GM19452 (cell line): ENCODE results near the gene UMODL1.

ENCODE experiments used
- ATAC-seq: cut with Tn5 transposase; IDR thresholded peaks from one replicate; pipeline ENCODE4 v1.9.1; 2021; ENCODE audit not compliant: unreplicated experiment

Gene UMODL1

DNA sequence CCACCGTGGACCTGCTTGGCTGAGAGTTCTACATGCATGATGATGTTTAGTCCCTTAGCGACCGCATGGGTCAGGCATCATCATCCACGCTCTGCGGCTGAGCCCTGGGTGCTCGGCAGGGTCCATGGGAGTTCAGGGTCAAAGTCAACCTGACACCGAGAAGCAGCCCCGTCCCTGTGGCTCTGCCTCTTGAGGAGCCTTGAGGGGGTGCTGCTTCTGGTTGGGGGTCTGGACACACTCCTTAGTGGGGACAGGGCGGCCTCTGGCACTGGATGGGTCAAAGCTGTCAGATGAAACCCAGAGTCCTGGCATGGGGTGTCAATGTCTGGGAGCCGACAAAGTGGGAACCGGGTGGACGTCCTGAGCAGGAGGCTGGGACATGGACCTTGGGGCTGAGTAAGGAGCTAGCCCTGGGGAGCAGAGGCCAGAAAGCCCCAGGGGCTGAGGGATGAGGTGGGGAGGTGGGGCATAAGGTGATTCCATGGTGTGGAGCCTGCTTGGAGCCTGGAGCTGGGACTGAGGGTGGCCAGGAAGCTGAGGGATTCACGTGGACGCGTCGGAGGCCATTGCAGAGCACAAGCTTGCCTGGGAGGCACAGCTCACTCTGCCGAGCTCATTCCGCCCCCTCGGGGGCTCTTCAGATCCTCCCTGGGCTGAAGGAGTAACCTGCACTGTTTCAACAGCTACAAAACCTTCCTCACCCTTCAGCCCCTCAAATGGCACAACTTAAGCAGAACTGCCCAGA is 53.9 kb downstream of the UMODL1 start:
- ATAC-seq: no peak

DNA sequence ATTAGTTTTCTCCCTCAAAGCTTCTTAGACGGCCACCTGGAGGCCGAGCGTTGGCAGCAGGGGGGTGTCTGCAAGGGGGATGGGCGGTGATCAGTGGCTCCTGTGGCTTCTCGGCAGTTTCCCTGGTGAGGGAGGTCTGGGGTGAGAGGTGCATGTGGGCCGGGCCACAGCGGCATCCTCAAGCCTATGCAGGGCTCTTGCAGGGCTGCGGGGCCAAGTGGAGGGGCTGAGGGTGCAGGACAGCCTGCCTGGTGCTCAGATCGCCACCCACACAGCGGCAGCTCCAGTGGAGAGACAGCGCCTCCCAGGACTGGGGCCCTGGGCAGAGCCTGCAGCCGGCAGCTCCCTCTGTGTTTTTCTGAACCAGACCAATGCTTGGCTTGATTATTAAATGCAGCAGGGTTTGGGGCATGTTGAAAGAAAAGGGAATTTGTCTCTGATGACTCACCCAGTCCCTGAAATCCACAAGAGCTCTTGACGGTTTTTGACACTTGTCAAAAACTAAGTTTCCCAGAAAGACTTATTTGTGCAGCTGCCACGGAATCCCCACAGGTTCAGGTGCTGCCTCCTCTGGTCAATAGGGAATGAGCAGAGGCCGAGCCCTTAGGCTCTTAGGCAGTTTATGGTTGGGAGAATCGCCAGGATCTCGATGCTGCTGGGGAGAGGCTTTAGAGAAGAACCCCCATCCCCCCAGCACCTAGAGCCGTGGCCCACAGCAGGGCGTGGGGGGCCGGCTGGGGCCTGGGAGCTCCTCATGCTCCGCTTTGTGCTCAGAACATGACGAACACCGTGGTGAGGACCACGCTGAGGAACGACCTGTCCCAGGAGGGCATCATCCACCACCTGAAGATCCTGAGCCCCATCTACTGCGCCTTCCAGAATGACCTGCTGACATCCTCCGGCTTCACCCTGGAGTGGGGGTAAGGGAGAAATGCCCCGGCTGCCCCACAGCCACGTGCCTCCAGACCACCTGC is 54.7 kb downstream of the UMODL1 start:
- no peak for ATAC-seq

DNA sequence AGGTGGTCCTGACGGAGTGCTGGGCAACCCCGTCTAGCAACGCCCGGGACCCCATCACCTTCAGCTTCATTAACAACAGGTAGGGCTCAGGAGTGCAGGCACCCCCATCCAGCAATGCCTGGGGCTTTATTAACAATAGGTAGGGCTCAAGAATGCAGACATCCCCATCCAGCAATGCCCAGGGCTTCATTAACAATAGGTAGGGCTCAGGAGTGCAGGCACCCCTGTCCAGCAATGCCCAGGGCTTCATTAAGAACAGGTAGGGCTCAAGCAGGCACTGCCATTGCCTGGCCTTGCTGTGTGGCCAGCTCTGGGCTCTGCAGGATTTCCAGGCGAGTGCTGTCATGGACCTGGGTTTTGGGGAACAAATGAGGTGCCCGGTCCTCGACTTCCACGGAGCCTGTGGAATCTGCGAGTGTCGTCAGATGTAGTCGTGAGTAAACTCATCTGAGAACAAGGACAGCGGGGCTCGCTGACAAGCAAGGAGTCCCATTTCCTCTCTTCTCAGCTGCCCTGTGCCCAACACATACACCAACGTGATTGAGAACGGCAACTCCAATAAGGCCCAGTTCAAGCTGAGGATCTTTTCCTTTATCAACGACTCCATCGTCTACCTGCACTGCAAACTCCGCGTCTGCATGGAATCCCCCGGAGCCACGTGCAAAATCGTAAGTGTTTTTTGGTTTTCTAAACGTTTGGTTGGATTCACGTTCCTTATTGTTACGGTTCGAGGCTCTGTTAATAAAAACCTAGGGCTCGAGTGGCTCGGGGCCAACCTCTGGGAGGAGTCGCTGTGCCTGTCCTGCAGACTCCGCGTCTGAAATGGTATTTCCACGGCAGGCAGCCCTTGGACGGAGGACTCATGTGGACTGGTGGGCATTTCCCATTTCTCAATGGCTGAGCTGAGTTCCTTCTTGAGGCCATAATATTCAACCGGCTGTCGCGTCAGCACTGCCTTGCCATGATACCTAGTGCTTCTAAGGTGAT is 56.3 kb downstream of the UMODL1 start:
- no peak for ATAC-seq

DNA sequence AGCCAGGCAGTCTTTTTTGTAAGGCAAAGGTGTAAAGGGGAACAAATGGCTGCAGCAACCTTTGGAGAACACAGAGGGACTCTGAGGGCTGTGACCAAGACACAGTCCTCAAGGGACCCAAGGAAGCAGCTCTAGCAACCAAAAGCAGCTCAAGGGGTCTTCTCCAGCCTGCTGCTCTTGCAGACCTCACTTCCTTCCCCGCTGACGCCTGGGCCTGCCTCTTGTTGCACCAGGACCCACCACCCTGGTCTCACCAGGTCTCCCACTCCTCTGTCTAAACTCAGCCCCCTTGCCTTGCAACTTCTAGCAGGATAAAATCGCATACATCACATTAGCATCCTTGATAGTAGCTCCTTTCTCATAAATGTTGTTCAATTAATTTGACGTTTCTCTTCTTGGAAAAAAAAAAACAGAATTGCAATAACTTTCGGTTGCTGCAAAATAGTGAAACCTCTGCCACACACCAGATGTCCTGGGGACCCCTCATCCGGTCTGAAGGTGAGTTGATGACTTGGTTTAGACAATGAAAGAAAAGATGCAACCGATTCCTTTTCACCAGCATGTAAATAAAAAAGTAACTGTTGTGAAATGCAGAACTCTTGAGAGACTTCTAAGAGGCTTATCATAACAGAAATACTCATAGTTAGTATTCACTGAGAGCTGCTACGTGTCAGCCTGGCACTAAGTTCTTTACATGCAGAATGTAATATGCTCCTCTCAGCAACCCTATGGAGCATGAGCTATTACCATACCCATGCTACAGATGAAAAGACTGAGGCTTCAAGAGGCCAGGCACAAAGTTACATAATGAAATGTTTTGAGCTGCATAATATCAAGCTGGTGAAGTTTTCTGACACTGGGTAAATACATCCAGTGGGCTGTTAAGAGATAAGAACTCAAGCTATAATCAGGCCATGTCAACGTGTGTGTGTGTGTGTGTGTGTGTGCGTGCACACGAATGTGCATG is 58.5 kb downstream of the UMODL1 start:
- no peak for ATAC-seq

DNA sequence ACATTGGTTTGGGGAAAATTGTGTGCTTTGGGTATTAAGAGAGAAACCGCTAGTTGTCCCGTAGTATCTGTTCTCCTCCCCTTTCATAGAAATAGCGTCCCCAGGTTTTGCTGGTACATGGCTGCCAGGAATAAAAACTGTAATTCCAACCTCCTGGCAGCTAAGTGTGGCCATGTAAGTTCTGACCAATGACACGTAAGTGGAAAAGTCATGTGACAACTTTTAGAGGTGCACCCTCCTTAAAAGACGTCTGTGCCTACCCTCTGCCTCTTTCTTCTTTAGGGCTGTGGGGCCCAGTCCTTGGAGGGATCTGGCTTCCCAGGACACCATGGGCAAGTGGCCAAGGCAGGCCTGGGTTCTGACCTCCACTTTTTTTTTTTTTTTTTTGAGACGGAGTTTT is 59.3 kb downstream of the UMODL1 start:
- no peak for ATAC-seq

DNA sequence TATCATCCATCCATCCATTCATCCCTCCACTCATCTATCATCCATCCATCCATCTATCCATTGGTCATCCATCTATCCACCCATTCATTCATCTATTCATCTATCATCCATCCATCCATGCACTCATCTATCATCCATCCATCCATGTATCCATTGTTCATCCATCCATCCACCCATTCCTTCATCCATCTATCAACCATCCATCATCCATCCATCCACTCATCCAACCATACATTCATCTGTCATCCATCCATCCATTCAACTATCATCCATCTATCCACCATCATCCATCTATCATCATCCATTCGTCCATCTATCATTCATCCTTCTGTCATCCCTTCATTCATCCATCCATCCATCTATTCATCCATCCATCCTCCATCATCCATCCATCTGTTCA is 61.1 kb downstream of the UMODL1 start:
- no peak for ATAC-seq

DNA sequence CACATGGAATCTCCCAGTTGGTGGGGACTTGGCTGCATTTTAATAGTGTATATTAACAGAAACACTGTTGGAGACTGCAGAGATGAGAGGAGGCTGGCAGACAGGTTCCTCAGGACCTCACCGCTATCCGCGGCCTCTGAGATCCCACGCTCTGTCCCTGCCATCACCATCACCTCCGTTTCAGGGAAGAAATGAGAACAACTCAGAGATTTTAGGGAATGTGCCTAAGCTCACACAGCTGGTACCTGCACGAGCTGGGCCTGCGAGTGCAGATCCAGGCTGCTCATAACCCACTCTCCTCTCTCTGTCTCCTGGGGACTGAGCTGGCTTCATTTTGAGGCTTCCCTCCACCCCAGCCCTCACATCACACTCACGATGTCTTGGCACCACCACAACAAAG is 62.0 kb downstream of the UMODL1 start:
- ATAC-seq: no peak

DNA sequence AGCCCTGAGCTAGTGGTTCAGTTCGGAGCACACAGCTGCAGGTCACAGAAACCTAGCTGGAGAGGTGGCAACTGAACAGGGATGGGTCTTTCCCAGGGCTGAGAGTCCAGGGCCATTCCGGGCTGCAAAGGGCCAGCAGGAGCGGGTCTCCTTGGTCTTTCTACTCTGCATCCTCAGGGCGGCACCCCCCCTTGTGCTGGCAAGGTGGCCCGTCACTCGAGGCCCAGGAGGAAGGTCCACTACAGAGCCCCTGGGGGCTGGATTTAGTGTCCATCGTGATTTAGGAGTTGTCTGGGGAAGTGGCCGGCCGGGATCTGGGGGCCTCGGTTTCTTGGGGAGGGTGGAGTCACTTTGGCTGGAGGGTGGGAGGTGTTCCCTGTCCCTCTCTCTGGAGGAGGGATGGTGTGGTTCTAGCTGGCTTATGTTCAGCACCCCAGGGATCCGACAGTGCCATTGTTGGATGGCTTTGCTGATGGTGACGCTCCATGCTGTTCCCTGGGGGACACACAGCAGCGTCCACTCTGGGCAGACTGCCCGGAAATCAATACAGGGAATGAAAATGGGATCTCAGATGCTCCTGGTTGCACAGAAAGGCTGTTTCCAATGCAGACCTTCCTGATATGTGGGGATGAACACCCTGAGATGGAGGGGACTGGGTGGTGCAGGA is 64.4 kb downstream of the UMODL1 start:
- no peak for ATAC-seq

DNA sequence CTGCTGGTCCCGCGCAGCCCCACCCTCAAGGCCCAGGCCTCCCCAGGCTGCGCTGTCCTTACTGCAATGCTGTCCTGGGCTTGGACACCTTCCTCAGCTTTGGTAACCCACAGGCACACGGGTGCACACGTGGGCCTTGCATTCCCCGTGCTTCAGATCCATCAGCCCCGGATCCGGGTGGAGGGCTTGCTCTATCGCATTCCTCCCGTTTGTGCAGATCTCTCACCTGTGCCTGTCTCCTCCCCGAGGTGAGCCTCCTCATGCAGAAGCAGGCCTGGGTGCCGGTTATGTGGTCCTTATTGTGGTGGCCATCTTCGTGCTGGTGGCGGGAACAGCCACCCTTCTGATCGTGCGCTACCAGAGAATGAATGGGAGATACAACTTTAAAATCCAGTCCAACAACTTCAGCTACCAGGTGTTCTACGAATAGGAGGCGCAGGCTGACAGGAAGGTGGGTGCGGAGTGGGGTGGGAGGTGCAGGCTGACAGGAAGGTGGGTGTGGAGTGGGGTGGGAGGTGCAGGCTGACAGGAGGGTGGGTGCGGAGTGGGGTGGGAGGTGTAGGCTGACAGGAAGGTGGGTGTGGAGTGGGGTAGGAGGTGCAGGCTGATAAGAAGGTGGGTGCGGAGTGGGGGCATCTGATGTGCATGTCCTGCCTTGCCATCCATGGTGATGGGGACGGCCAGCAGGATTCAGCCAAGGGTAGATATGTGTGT is 66.2 kb downstream of the UMODL1 start:
- no peak for ATAC-seq

DNA sequence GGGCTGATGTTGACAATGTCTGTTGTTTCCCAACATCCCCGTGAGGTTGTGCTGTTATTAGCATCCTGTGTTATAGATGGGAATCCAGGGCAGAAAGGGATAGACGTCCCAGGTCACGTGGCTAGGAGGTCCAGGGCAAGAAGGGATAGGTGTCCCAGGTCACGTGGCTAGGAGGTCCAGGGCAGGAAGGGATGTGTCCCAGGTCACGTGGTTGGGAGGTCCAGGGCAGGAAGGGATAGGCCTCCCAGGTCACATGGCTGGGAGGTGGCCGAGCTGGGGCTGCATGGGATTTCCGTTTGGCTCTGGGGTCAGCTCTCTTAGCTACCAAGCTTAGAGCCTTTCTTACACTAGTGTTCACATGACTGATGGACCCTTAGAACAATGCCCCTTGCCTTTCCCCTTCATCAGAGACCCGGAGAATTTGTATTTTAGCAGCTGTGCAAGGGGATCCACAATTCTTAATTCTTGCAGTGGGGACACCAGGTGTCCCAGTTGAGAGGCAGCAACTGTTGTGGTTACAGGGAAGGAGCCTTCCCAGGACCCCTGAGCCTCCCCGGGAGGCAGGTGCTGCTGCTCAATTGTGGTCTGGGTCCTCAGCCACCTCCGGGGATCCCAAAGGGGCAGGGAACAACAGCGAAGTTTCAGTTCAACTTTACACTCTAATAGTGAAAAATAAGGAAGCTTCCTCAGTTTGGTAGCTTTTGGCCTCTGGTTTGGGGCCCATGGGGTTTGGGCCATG is 69.2 kb downstream of the UMODL1 start:
- no peak for ATAC-seq

DNA sequence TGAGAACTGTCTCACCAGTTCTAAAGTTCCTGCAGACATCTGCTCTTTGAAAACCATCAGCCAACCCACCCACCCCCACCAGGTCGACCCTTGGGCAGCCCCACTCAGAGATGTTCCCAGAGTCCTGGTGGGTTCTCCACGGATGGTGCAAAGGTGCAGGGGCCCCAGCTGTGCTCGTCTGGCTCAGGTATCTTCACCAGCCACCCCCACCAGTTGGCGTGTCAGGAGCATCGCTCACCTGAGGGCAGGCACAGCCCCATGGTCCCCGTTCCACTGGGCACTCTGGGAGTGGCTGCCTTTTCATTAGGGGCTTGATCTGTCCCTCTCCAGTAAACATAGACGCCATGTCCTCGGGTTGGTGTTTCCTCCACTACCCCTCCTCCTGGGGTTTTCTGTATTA is 70.5 kb downstream of the UMODL1 start:
- ATAC-seq: no peak

DNA sequence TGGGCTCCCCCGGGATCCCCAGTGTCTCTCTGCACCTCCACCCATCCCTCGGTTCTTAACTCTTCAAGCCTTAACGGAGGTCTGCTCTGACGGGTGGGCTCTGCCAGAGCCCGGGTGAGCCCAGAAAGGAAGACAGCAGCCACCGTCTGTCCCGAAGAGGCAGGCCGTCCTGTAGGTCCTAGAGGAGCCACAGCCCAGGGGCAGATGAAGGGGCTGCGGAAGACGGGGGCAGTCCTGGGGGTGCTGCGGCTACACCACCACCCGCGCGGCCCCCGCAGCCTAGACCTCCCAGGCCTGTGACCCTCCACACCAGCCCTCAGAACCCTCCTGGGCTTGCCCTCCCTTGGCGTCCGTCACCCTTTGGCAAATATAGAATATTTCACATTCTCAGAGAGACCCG is 71.0 kb downstream of the UMODL1 start:
- no peak for ATAC-seq

DNA sequence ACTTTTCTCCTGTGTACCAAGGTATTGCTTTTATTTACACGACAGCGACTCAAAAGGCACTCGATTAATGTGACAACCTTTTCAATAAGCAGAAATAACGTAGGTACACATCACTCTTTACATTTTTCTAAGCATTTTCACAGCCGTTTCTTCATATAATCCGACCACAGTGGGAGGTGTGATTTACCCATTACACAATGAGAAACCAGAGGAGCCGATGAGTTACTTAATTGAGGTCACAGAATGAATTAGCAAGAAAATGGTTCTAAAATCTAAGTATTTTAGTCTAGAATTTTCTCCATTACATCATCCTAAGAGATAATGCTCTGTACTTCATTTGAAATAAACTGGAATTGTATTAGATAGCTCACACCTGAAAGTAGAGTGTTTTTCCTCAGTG is 71.5 kb downstream of the UMODL1 start:
- no peak for ATAC-seq

DNA sequence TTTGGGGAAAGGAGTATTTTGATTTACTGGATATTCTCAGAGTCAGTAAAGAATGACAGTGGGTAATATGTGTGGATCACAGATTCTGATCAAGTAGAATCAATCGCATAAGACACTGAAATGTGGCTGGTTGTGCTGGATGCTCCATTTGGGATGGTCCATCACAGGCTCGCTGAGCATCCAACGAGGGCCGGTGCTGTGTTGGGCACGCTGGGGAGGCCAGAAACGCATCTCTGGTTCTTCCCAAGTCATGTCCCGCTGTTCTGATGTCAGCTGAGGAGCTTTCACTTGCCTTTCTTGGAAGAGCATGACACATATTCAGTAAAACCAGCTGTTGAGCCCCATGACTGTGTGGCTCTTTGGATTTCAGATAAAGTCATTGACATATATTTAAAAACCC is 72.0 kb downstream of the UMODL1 start:
- no peak for ATAC-seq

DNA sequence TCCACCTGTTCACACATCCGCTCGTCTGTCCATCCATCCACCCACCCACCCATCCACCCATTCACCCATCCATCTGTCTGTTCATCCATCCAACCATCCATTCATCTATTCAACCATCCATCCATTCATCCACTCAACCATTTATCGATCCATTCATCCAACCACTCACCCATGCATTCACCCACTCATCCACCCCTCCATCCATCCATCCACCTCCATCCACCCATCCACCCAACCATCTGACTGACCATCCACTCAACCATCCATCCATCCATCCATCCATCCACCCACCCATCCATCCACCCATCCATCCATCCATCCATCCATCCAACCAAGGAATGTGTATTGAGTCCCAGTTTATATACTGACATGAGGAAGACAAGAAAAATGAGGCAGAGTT is 73.1 kb downstream of the UMODL1 start:
- ATAC-seq: no peak

DNA sequence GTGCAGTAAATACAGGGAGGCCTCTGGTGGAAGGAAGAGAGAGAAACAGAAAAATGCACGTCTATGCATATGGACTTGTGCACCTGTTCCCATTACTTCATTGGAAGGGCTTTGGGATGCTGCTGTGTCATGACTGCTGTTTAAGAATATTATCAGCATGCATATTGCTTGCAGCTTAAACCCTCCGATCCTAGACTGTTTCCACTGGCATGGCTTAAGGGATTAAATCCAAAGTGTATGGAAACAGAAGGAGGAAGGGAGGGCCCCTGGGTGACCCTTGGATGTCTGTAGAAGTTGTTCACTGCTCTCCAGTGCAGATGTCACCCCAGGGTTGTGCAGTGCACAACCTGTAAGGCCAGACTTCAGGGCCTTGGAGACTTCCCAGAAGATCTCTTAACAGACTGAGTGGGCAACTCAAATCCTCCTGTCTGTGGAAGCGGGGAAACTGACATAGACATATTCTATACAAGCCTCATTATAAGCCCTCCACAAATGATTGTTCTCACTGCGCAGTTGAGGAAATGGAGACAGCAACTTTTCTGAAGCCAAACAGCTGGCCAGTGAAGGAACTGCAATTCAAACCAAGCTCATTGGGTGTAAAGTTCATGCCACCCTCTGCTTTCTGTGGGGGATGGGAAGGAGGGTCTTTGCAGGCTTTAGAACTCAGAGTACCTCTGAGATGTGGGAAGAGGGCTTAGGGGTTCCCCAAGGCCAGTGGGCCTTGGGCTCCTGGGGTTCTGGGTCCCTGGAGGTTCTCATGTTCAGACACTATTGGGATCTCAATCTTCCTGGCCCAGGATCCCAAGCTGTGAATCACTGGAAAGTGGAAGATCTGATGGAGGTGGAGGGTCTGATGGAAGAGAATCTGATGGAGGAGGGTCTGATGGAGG is 73.8 kb downstream of the UMODL1 start:
- ATAC-seq: no peak
